Breast epithelium (tissue), 4 donors: ENCODE results near the gene LY86. TPM values are rescaled to one million over a fixed set of nuclear protein-coding genes. Genes with fewer than 3 reads are reported as not detected.

Source experiments
- DNase-seq, 2 donors: peaks; one replicate each; pipeline ENCODE4 v3.0.0-alpha.2; 2019; ENCODE audit warnings: low spot score in 2 of 2
- H3K27ac ChIP-seq, 2 donors: fragments of 200-600 bp; sonication (generic) in 1 of 2; one replicate each; pipeline ENCODE4 v1.5.1; 2016 to 2019; ENCODE audit warnings: mild to moderate bottlenecking in 1 of 2
- H3K27me3 ChIP-seq, 2 donors: fragments of 200-600 bp; sonication (generic) in 1 of 2; one replicate each; pipeline versions ENCODE4 v1.5.1 to v1.6.0; 2017 to 2019; ENCODE audit warnings: control low read depth in 1 of 2, mild to moderate bottlenecking in 1 of 2
- H3K36me3 ChIP-seq: fragments of 200-600 bp; one replicate; pipeline ENCODE4 v1.5.1; 2019
- H3K4me1 ChIP-seq, 2 donors: fragments of 200-600 bp; sonication (generic); one replicate each; pipeline ENCODE4 v1.5.1; 2016 to 2019; ENCODE audit warnings: control low read depth in 1 of 2
- H3K4me3 ChIP-seq, 3 donors: fragments of 200-600 bp; sonication (generic); 1 replicate in 2 of 3; 2 replicates in 1 of 3; pipeline ENCODE4 v1.5.1; 2016 to 2019; ENCODE audit warnings: mild to moderate bottlenecking in 3 of 3, moderate library complexity in 2 of 3
- H3K9me3 ChIP-seq, 2 donors: fragments of 200-600 bp; sonication (generic) in 1 of 2; one replicate each; pipeline ENCODE4 v1.5.1; 2016 to 2019; ENCODE audit warnings: control low read depth in 1 of 2
- POLR2A ChIP-seq: fragments of 450-650 bp; IDR thresholded peaks from one replicate; pipeline ENCODE4 v1.6.1; 2016; ENCODE audit warnings: antibody characterized with exemption, mild to moderate bottlenecking, moderate library complexity
- POLR2AphosphoS5 ChIP-seq, 3 donors: sonication (generic); formaldehyde crosslinking; IDR thresholded peaks; one replicate each; pipeline ENCODE4 v1.6.1; 2017; ENCODE audit warnings: antibody characterized with exemption in 3 of 3
- intact Hi-C: fragments of 100-400 bp; cut with DNase I; formaldehyde crosslinking; loops from one replicate; pipeline ENCODE4 v1.15.1; 2023; ENCODE audit warnings: low total_unique reads
- total RNA-seq, 3 donors: library from RNA; depleted of rRNA; stranded (reverse); fragments of >200 nt; gene quantifications; one replicate each; pipeline ENCODE4 v1.1.0, GENCODE V29; 2016
- TF ChIP-seq, protein P1 (sequence below), 3 donors: fragments of 450-650 bp; IDR thresholded peaks; one replicate each; pipeline ENCODE4 v1.5.1; 2016 to 2017; ENCODE audit warnings: antibody characterized with exemption in 3 of 3, mild to moderate bottlenecking in 3 of 3, moderate library complexity in 3 of 3

Gene LY86
- total RNA-seq, 3 donors from 2014 or later: 3.3 to 8.3 (median 3.4) TPM

DNA sequence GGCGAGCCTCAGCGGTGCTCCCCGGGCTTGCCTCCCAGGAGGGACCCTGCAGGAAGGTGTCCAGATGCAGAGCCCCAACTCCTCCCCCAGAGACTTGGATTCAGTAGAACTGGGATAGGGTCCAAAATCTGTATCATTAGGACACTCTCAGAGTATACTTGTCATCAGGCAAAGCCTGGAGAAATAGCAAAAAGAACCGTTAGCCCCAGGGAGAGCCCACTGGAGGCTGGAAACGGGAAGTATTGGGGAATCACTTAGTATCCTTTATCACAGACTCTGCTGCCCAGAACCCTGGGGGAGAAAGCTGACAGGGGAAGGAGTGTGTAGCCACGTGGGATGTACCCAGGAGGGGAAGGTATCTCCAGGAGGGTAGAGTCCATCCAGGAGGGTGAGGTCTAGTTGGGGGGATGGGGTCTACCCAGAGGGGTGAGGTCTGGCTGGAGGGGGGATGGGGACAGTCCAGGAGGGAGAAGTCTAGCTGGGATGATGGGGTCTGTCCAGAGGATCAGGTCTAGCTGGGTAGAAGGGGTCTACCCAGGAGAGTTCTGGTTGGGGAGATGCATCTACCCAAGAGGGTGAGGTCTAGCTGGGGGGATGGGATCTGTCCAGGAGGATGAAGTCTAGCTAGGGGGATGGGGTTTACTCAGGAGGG is 107.2 kb downstream of the LY86 start:
- intact Hi-C loops: no loop called here
- no peaks in the 10 kb centered on the region for H3K9me3 ChIP-seq
- H3K36me3 ChIP-seq: no peaks in the 10 kb centered on the region
- no peak overlapping the region for H3K4me3 ChIP-seq
- no peaks in the 10 kb centered on the region for H3K27me3 ChIP-seq
- peaks cover 0 to 7% of the 10 kb centered on the region in 2 donors for H3K4me1 ChIP-seq
- no peak for DNase-seq
- TF ChIP-seq, protein P1, sequence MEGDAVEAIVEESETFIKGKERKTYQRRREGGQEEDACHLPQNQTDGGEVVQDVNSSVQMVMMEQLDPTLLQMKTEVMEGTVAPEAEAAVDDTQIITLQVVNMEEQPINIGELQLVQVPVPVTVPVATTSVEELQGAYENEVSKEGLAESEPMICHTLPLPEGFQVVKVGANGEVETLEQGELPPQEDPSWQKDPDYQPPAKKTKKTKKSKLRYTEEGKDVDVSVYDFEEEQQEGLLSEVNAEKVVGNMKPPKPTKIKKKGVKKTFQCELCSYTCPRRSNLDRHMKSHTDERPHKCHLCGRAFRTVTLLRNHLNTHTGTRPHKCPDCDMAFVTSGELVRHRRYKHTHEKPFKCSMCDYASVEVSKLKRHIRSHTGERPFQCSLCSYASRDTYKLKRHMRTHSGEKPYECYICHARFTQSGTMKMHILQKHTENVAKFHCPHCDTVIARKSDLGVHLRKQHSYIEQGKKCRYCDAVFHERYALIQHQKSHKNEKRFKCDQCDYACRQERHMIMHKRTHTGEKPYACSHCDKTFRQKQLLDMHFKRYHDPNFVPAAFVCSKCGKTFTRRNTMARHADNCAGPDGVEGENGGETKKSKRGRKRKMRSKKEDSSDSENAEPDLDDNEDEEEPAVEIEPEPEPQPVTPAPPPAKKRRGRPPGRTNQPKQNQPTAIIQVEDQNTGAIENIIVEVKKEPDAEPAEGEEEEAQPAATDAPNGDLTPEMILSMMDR (IDR thresholded peaks at IDR 0.05): no peak
- TF ChIP-seq POLR2AphosphoS5 (IDR thresholded peaks at IDR 0.05): no peak
- TF ChIP-seq POLR2A: no peak
- H3K27ac ChIP-seq: peak overlapping the region in 1 of 2 donors; percentile 82

DNA sequence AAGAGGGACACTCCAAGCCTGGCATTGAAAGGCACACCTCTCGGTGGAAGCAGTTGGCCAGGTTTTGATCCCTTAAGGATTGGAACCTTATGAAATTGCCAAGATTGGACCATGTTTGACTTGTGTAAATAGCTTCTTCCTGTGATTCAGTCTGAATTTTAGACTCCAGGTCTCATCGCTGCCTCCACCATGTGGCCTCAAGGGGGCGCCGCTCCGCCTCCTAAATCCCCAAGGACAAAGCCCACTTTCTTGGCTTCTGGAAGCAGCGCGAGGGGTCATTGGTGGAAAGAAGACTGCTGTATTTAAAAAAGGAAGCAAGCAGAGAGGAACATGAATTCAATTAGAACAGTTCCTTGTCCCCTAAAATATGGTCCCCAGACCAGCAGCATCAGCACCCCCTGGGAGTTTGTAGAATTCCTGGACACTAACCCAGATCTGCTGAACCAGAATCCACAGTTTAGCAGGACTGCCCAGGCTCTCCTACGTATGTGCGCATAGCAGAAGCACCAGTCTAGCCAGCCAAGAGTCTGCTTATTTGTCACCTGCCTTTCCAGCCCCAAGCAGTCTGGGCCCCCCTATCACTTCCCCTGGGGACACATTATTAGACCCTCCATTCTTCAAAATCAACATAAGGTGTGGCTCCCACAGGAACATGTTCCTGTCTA is 108.5 kb downstream of the LY86 start:
- no peak for TF ChIP-seq POLR2A
- TF ChIP-seq POLR2AphosphoS5 (IDR thresholded peaks at IDR 0.05): no peak
- TF ChIP-seq, protein P1 (IDR thresholded peaks at IDR 0.05): peak in 1 of 3 donors; percentile 45
- Histone ChIP-seq H3K9me3 (no peaks in the 10 kb centered on the region), H3K36me3 (no peaks in the 10 kb centered on the region), H3K27ac (peak overlapping the region in 1 of 2 donors; percentile 82), H3K27me3 (no peaks in the 10 kb centered on the region), H3K4me3 (no peak overlapping the region), H3K4me1 (peaks cover 0 to 7% of the 10 kb centered on the region in 2 donors)
- intact Hi-C loops: no loop called here
- no peak for DNase-seq

- Histone ChIP-seq H3K27ac (no peak overlapping the region), H3K9me3 (no peaks in the 10 kb centered on the region), H3K36me3 (no peaks in the 10 kb centered on the region), H3K27me3 (no peaks in the 10 kb centered on the region), H3K4me3 (no peak overlapping the region), H3K4me1 (peaks cover 0 to 7% of the 10 kb centered on the region in 2 donors)
- intact Hi-C loops: no loop called here
- TF ChIP-seq POLR2AphosphoS5 (IDR thresholded peaks at IDR 0.05) (no peak), POLR2A (no peak)
- TF ChIP-seq, protein P1 (IDR thresholded peaks at IDR 0.05): no peak
- no peak for DNase-seq
These were observed 109.1 kb downstream of the LY86 start for GRCh38 chr6:6697620-6698019.

GRCh38 chr6:6699741-6700367 is 111.3 kb downstream of the LY86 start:
- DNase-seq: peak; percentile 62 to 70
- H3K4me3 ChIP-seq: no peak overlapping the region
- H3K36me3 ChIP-seq: no peaks in the 10 kb centered on the region
- H3K4me1 ChIP-seq: peaks cover 0 to 7% of the 10 kb centered on the region in 2 donors
- H3K9me3 ChIP-seq: no peaks in the 10 kb centered on the region
- intact Hi-C loops: no loop called here
- no peaks in the 10 kb centered on the region for H3K27me3 ChIP-seq
- H3K27ac ChIP-seq: peak overlapping the region; percentile 44 to 59
- TF ChIP-seq, protein P1 (IDR thresholded peaks at IDR 0.05): peak in 1 of 3 donors; percentile 14
- peak in 1 of 3 donors; percentile 13 for TF ChIP-seq POLR2AphosphoS5 (IDR thresholded peaks at IDR 0.05)
- no peak for TF ChIP-seq POLR2A
